HPDE6-E6E7 (cell line): Measurements from ENCODE around the gene MATCAP1.

Source experiments
- DNase-seq: peaks from one replicate; pipeline ENCODE4 v3.0.0; 2011; ENCODE audit warnings: missing footprints; ENCODE audit errors: extremely low spot score

Gene MATCAP1

GRCh38 chr16:67137605-67138004 is 46.2 kb downstream of the MATCAP1 start:
- DNase-seq: no peak

- no peak for DNase-seq
Observed at GRCh38 chr16:67129422-67129821, 54.3 kb downstream of the MATCAP1 start.

- no peak for DNase-seq
Observed at GRCh38 chr16:67128887-67129286, 54.9 kb downstream of the MATCAP1 start.

- no peak for DNase-seq
Observed at GRCh38 chr16:67128417-67128816, 55.3 kb downstream of the MATCAP1 start.
